ENCODE results near the gene DNASE2. TPM values are rescaled to one million over a fixed set of nuclear protein-coding genes. Genes with fewer than 3 reads are reported as not detected.

Gene DNASE2
- 16.8 and 20.9 TPM in 2 replicates for total RNA-seq

GRCh38 chr19:12881172-12881808 is at the start of gene DNASE2:
TSS of gene DNASE2 (minus strand) at chr19:12881449. CDS start at chr19:12881375, 74 bp downstream.

DNA sequence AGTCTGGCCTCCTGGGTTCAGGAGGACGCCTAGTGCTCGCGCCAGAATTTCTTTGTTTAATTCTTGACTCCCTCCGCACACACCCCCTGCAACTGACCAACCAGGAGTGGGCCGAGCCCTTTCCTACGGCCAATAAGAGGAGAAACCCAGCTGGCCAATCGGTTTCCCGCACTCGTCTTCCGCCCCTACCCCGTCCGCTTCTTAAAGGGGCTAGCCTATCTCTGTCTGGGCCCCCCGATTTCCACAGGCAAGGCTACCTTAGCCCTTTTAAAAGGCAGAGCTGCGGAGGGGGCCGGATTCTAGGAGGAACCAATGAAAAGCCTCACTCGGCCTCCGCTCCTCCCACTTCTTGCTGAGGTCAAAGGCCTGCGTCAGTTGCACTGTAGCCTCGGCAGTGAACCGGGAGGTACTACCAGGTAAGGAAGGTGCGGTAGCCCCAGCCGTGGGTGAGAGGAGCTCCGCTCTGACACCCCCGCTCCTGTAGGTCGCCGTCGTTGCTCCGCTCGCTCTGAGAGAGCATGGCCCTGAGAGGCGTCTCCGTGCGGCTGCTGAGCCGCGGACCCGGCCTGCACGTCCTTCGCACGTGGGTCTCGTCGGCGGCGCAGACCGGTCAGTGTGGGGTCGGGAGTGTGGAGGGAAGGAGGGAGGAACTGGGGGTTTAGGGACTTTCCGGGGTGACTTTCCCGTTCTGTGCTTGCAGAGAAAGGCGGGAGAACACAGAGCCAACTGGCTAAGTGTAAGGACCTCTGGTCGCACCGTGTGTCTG is 9.7 kb upstream of the DNASE2 start, which contains the start of gene GCDH:
Gene GCDH, plus strand, starts transcription at position 374 of the 766 bp plus-strand sequence. Its CDS starts 145 bp downstream, at position 519.

GRCh38 chr19:12886969-12887747 is 5.9 kb upstream of the DNASE2 start, which contains the start of gene KLF1:
TSS of gene KLF1 (minus strand) at chr19:12887201. CDS start at chr19:12887140, 61 bp downstream.

GRCh38 chr19:12838182-12838885 is 42.9 kb downstream of the DNASE2 start, which contains the start of gene MAST1:
TSS of gene MAST1 (plus strand) at chr19:12838515. CDS start at chr19:12838573, 58 bp downstream.

DNA sequence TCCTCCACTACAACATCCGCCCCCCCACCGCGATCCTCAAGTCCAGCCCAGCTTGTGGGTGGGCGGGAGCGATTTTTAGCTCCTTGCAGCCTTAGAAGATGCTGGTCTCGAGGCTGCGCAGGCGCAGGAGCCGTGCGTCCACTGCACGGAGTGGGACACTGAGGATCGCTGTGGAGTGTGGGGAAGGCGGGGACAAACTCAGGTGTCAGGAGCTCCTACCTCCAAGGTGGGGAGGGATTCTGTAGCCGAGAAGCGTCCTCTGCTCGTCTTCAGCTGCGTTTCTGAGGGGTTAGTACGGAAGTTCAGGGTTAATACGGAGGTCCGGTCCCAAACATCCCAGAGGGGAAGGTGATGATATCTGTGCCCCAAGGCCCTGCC is 46.7 kb downstream of the DNASE2 start, which contains the start of gene RTBDN:
Gene RTBDN, minus strand, starts transcription at position 14 of the 378 bp plus-strand sequence. CDS start 4,600 bp downstream, outside the sequence.

Small RNA genes within 50 kb of the gene (small RNA-seq; reads per million reads assigned to genes)
- gene MIR5695, result 0.34 reads per million, percentile 14 among the genes with 10 or more reads in this experiment
- gene MIR6794, result not detected

Other genes starting within 250 kb of the DNASE2 start
- 51.2 and 53.2 TPM in 2 replicates for gene MAN2B1, start 214.7 kb downstream of the DNASE2 start, total RNA-seq
- 4.9 and 8.8 TPM in 2 replicates for gene WDR83, start 214.6 kb downstream of the DNASE2 start, total RNA-seq
- gene DHPS, start 199.6 kb downstream of the DNASE2 start, total RNA-seq, result 52.6 and 53.0 TPM in 2 replicates
- gene GNG14, start 193.5 kb downstream of the DNASE2 start, total RNA-seq, result not detected in 2 replicates
- 16.5 and 21.9 TPM in 2 replicates for gene FBXW9, start 184.8 kb downstream of the DNASE2 start, total RNA-seq
- 55.5 and 61.4 TPM in 2 replicates for gene TNPO2, start 157.5 kb downstream of the DNASE2 start, total RNA-seq
- 169 and 191 TPM in 2 replicates for gene TRIR, start 146.8 kb downstream of the DNASE2 start, total RNA-seq
- 89.2 and 91.0 TPM in 2 replicates for gene GET3, start 144.0 kb downstream of the DNASE2 start, total RNA-seq
- not detected in 2 replicates for gene BEST2, start 129.7 kb downstream of the DNASE2 start, total RNA-seq
- gene HOOK2, start 105.9 kb downstream of the DNASE2 start, total RNA-seq, result 9.0 and 9.5 TPM in 2 replicates
- gene JUNB, start 90.0 kb downstream of the DNASE2 start, total RNA-seq, result 57.4 and 78.7 TPM in 2 replicates
- gene PRDX2, start 79.6 kb downstream of the DNASE2 start, total RNA-seq, result 221 and 264 TPM in 2 replicates
- not detected in 2 replicates for gene THSD8, start 79.4 kb downstream of the DNASE2 start, total RNA-seq
- gene RNASEH2A, start 74.9 kb downstream of the DNASE2 start, total RNA-seq, result 19.5 and 25.5 TPM in 2 replicates
- not detected in 2 replicates for gene RTBDN, start 46.9 kb downstream of the DNASE2 start, total RNA-seq
- 0.29 and 0.33 TPM in 2 replicates for gene MAST1, start 42.9 kb downstream of the DNASE2 start, total RNA-seq
- gene KLF1, start 5.8 kb upstream of the DNASE2 start, total RNA-seq, result not detected in 2 replicates
- gene GCDH, start 9.7 kb upstream of the DNASE2 start, total RNA-seq, result 30.1 and 33.7 TPM in 2 replicates
- not detected in 2 replicates for gene SYCE2, start 37.8 kb upstream of the DNASE2 start, total RNA-seq
- 74.1 and 78.0 TPM in 2 replicates for gene FARSA, start 52.3 kb upstream of the DNASE2 start, total RNA-seq
- gene CALR, start 57.2 kb upstream of the DNASE2 start, total RNA-seq, result 2,084 and 2,158 TPM in 2 replicates
- gene RAD23A, start 64.4 kb upstream of the DNASE2 start, total RNA-seq, result 94.9 and 104 TPM in 2 replicates
- gene GADD45GIP1, start 75.8 kb upstream of the DNASE2 start, total RNA-seq, result 20.9 and 21.0 TPM in 2 replicates
- gene DAND5, start 88.1 kb upstream of the DNASE2 start, total RNA-seq, result not detected in 2 replicates
- 13.2 and 16.0 TPM in 2 replicates for gene NFIX, start 114.0 kb upstream of the DNASE2 start, total RNA-seq
- 58.6 and 119 TPM in 2 replicates for gene LYL1, start 221.4 kb upstream of the DNASE2 start, total RNA-seq
- 35.1 and 43.1 TPM in 2 replicates for gene TRMT1, start 235.3 kb upstream of the DNASE2 start, total RNA-seq
- 91.7 and 106 TPM in 2 replicates for gene NACC1, start 236.8 kb upstream of the DNASE2 start, total RNA-seq

Data from vein endothelial cell (primary cell).